SJCRH30 (cell line): ENCODE measurements around the gene CPEB4. TPM values are rescaled to one million over a fixed set of nuclear protein-coding genes. Genes with fewer than 3 reads are reported as not detected.

Experiments used
- DNase-seq, 2 experiments: peaks; one replicate each; pipeline ENCODE4 v3.0.0-alpha.2; 2015 to 2020
- H3K27ac ChIP-seq: fragments of 250-450 bp; sonication (Bioruptor Pico); 2 replicates; pipeline ENCODE4 v1.5.1; 2020; ENCODE audit warnings: mild to moderate bottlenecking, moderate library complexity
- H3K27me3 ChIP-seq: fragments of 250-450 bp; sonication (Bioruptor Pico); 2 replicates; pipeline ENCODE4 v1.5.1; 2020; ENCODE audit warnings: mild to moderate bottlenecking, moderate library complexity
- H3K36me3 ChIP-seq: fragments of 250-450 bp; sonication (Bioruptor Pico); 2 replicates; pipeline ENCODE4 v1.5.1; 2020; ENCODE audit warnings: mild to moderate bottlenecking, moderate library complexity
- H3K4me1 ChIP-seq: fragments of 250-450 bp; sonication (Bioruptor Pico); 2 replicates; pipeline ENCODE4 v1.5.1; 2020; ENCODE audit warnings: mild to moderate bottlenecking, moderate library complexity
- H3K4me3 ChIP-seq: fragments of 250-450 bp; sonication (Bioruptor Pico); 2 replicates; pipeline ENCODE4 v1.5.1; 2020; ENCODE audit warnings: mild to moderate bottlenecking, moderate library complexity
- H3K9me3 ChIP-seq: fragments of 250-450 bp; sonication (Bioruptor Pico); replicated peaks from 2 replicates; pipeline ENCODE4 v1.5.1; 2020; ENCODE audit warnings: mild to moderate bottlenecking, moderate library complexity
- total RNA-seq: library from RNA; depleted of rRNA; stranded (reverse); fragments of >200 nt; shearing (Covaris generic); gene quantifications from 2 replicates; pipeline ENCODE4 v1.2.3, GENCODE V29; 2014; rRNA removed

Gene CPEB4
- total RNA-seq, 1 experiment from 2014 or later = 10.5 TPM

- H3K27ac ChIP-seq = no peak overlapping the region
These were observed 122.2 kb downstream of the CPEB4 start for GRCh38 chr5:174010365-174010764.

GRCh38 chr5:174011441-174011840 is 123.3 kb downstream of the CPEB4 start:
- H3K4me1 ChIP-seq = no peaks in the 10 kb centered on the region
- DNase-seq = no peak
- no peaks in the 10 kb centered on the region for H3K36me3 ChIP-seq
- H3K27ac ChIP-seq = no peak overlapping the region
- no peak overlapping the region for H3K4me3 ChIP-seq
- H3K9me3 ChIP-seq = 0 out of 2 replicates have a peak, but pooled peaks cover 2% of the 10 kb centered on the region
- no peaks in the 10 kb centered on the region; the same call in 1 of the 2 replicates for H3K27me3 ChIP-seq

More at GRCh38 chr5:174010365-174010764, 122.2 kb downstream of the CPEB4 start:
- H3K36me3 ChIP-seq = no peaks in the 10 kb centered on the region
- no peaks in the 10 kb centered on the region; the same call in 1 of the 2 replicates for H3K27me3 ChIP-seq
- no peak for DNase-seq
- H3K4me1 ChIP-seq = no peaks in the 10 kb centered on the region
- 0 out of 2 replicates have a peak, but pooled peaks cover 2% of the 10 kb centered on the region for H3K9me3 ChIP-seq
- no peak overlapping the region for H3K4me3 ChIP-seq

Other genes starting within 250 kb of the CPEB4 start
- gene C5orf47, start 100.8 kb downstream of the CPEB4 start, total RNA-seq = not detected in 2 replicates
- gene NSG2, start 157.4 kb downstream of the CPEB4 start, total RNA-seq = not detected in 2 replicates